HepG2 (cell line): ENCODE data around the gene CUTC. TPM values are rescaled to one million over a fixed set of nuclear protein-coding genes. Genes with fewer than 3 reads are reported as not detected.

ENCODE experiments used
- ATAC-seq: fragments of 200-7000 bp; cut with Tn5 transposase; 3 replicates; pipeline ENCODE4 v1.9.1; 2020; ENCODE audit warnings: mild to moderate bottlenecking, moderate library complexity
- BruUV-seq: library from RNA; stranded (reverse); fragments of 400-500 nt; replicated peaks from 2 replicates; lab custom pipeline; 2021; lab: Mats Ljungman, UMichigan
- CTCF ChIA-PET: fragments of 300-600 bp; formaldehyde crosslinking; extraction: SDS; loops from one replicate; lab custom pipeline; 2021; ENCODE audit warnings: low total read pairs, inconsistent platforms, low intra/inter-chr PET ratio; lab: Yijun Ruan, JAX
- POLR2A ChIA-PET: fragments of 350-600 bp; sonication (Branson Sonifier 250); formaldehyde crosslinking; loops from one replicate; lab custom pipeline; 2020; ENCODE audit warnings: antibody characterized with exemption, inconsistent platforms; lab: Yijun Ruan, JAX
- DNase-seq: peaks from one replicate; pipeline ENCODE4 v3.0.0-alpha.2; 2015; ENCODE audit warnings: low spot score
- FAIRE-seq: peaks from 3 replicates; lab custom pipeline; 2011; peaks lifted over from hg19 to GRCh38; lab: Jason Lieb, UNC
- H2AFZ ChIP-seq: one replicate; pipeline ENCODE4 v1.6.1; 2011; ENCODE audit warnings: low read length, inconsistent platforms
- H3K27ac ChIP-seq: fragments of 300-600 bp; 3 replicates; pipeline ENCODE4 v1.8.0; 2011; ENCODE audit warnings: mixed run types, mild to moderate bottlenecking, mixed read lengths, low read length, inconsistent platforms; ENCODE audit not compliant: insufficient read depth; ENCODE audit errors: extremely low read length
- H3K27me3 ChIP-seq, 2 experiments: fragments of 200-600 bp in 1 of 2; 2 replicates in 1 of 2; 3 replicates in 1 of 2; pipeline versions ENCODE4 v1.6.0 to v1.8.0; 2011; ENCODE audit warnings: low read length in 2 of 2, mild to moderate bottlenecking in 2 of 2, moderate library complexity in 2 of 2, inconsistent platforms in 1 of 2; ENCODE audit not compliant: insufficient read depth in 2 of 2, control insufficient read depth in 1 of 2
- H3K36me3 ChIP-seq, 2 experiments: fragments of 200-600 bp in 1 of 2; replicated peaks in 1 of 2; 2 replicates in 1 of 2; 3 replicates in 1 of 2; pipeline versions ENCODE4 v1.5.1 to v1.8.0; 2011; ENCODE audit warnings: low read length in 2 of 2, inconsistent platforms in 1 of 2; ENCODE audit not compliant: insufficient read depth in 2 of 2, control insufficient read depth in 1 of 2
- H3K4me1 ChIP-seq: 2 replicates; pipeline ENCODE4 v1.5.1; 2012; ENCODE audit warnings: low read length, inconsistent platforms; ENCODE audit not compliant: insufficient read depth
- H3K4me2 ChIP-seq: 2 replicates; pipeline ENCODE4 v1.6.0; 2011; ENCODE audit warnings: low read depth, low read length, inconsistent platforms
- H3K4me3 ChIP-seq, 3 experiments: fragments of 200-600 bp in 1 of 3; sonication (generic), shearing (Covaris generic) in 1 of 3; replicated peaks in 1 of 3; 2 replicates each; pipeline ENCODE4 v1.5.1; 2011 to 2016; ENCODE audit warnings: low read length in 3 of 3, inconsistent platforms in 2 of 3, low read depth in 2 of 3, mild to moderate bottlenecking in 2 of 3, control low read depth in 1 of 3, mixed read lengths in 1 of 3; ENCODE audit not compliant: insufficient read depth in 1 of 3
- H3K79me2 ChIP-seq: one replicate; pipeline ENCODE4 v1.6.1; 2011; ENCODE audit warnings: low read length, inconsistent platforms; ENCODE audit not compliant: insufficient read depth
- H3K9ac ChIP-seq: 2 replicates; pipeline ENCODE4 v1.6.0; 2011; ENCODE audit warnings: mild to moderate bottlenecking, low read depth, low read length, inconsistent platforms; ENCODE audit not compliant: insufficient read depth
- H3K9me3 ChIP-seq: 2 replicates; pipeline ENCODE4 v1.5.1; 2012; ENCODE audit warnings: mild to moderate bottlenecking, low read length
- H4K20me1 ChIP-seq: 2 replicates; pipeline ENCODE4 v1.6.0; 2011; ENCODE audit warnings: inconsistent platforms, mild to moderate bottlenecking, low read length, moderate library complexity; ENCODE audit not compliant: insufficient read depth
- HNRNPK ChIP-seq: fragments of 200-400 bp; formaldehyde crosslinking; IDR thresholded peaks from 2 replicates; pipeline ENCODE4 v1.6.1; 2018; ENCODE audit warnings: low read length, low read depth, moderate library complexity, mild to moderate bottlenecking; ENCODE audit not compliant: poor library complexity, severe bottlenecking
- RERE ChIP-seq: IDR thresholded peaks from 2 replicates; pipeline ENCODE4 v1.6.1; 2016; ENCODE audit warnings: low read depth, missing genetic modification reagents, missing compliant biosample characterization
- SP4 ChIP-seq: sonication (generic); formaldehyde crosslinking; IDR thresholded peaks from 2 replicates; pipeline ENCODE4 v1.8.1; 2023; ENCODE audit warnings: mild to moderate bottlenecking, missing genetic modification reagents
- SSRP1 ChIP-seq: IDR thresholded peaks from 2 replicates; pipeline ENCODE4 v1.6.1; 2016; ENCODE audit warnings: control low read depth
- ZNF407 ChIP-seq: sonication (generic); formaldehyde crosslinking; IDR thresholded peaks from one replicate; pipeline ENCODE4 v1.5.1; 2020; ENCODE audit warnings: mild to moderate bottlenecking, missing genetic modification reagents; ENCODE audit errors: not compliant biosample characterization
- WGBS: methylation state at CpG from one replicate; pipeline ENCODE4 v1.1.6; 2017; ENCODE audit warnings: low lambda C conversion rate; 5-methylcytosine and 5-hydroxymethylcytosine counted together
- in situ Hi-C: cut with HindIII; loops from 2 replicates; pipeline ENCODE4 v1.10.0; 2017; ENCODE audit warnings: low pct_unique_long_range_greater_than_20kb; ENCODE audit not compliant: extremely low pct_ligation_motif_present
- intact Hi-C: fragments of 100-400 bp; cut with micrococcal nuclease; formaldehyde crosslinking; loops from one replicate; pipeline ENCODE4 v1.10.0; 2022; ENCODE audit not compliant: unreplicated experiment
- polyA plus RNA-seq, 8 experiments: library from polyadenylated mRNA; depleted of rRNA in 3 of 8; stranded (reverse) in 7 of 8; unstranded in 1 of 8; fragments of >200 nt; fragmentation: Illumina TruSeq in 4 of 8; extraction: Trizol in 4 of 8; gene quantifications; 2 replicates each; pipeline versions ENCODE4 v1.2.1 to v1.2.3, GENCODE V29; 2011 to 2016; ENCODE audit warnings: low read depth in 4 of 8, missing spikeins in 1 of 8, mixed read lengths in 1 of 8; ENCODE audit not compliant: insufficient read depth in 1 of 8
- total RNA-seq, 5 experiments: library from RNA; depleted of rRNA; stranded (reverse); fragments of >200 nt; fragmentation: Illumina TruSeq; extraction: Trizol; gene quantifications; 2 replicates each; pipeline ENCODE4 v1.2.3, GENCODE V29; 2016; ENCODE audit warnings: low read depth in 1 of 5

Gene CUTC
- total and polyA plus RNA-seq, 2 of the 13 experiments (the other 11 are each of a cell fraction or from before 2014, with no cell fraction given), result 22.3 to 25.8 TPM

GRCh38 chr10:99693933-99694583, 38.0 kb upstream of the CUTC start:
- CTCF ChIA-PET, result no interaction called here

More at GRCh38 chr10:99693933-99694583, 38.0 kb upstream of the CUTC start:
- FAIRE-seq (no peak), ATAC-seq (no peak), DNase-seq (no peak)
- Histone ChIP-seq H3K4me1 (no peaks in the 10 kb centered on the region), H3K27me3 (no peaks in the 10 kb centered on the region), H2AFZ (no peak overlapping the region), H3K27ac (no peak overlapping the region), H3K4me3 (no peak overlapping the region), H3K79me2 (no peaks in the 10 kb centered on the region), H3K4me2 (no peak overlapping the region), H3K9ac (no peak overlapping the region), H3K9me3 (no peaks in the 10 kb centered on the region), H4K20me1 (no peaks in the 10 kb centered on the region), H3K36me3 (peaks cover 23 to 68% of the 10 kb centered on the region in 2 experiments)
- POLR2A ChIA-PET, result no interaction called here
- in situ Hi-C loops, result no loop called here
- intact Hi-C loops, result no loop called here
- TF ChIP-seq HNRNPK (peak; percentile 53), SSRP1 (CRISPR knock-in tag) (no peak), ZNF407 (CRISPR knock-in tag) (no peak), RERE (CRISPR knock-in tag) (no peak), SP4 (CRISPR knock-in tag) (no peak)
- no TSS peak for BruUV-seq
- over 99% methylated on average over 3 of the region's 3 CpGs for WGBS
